ENCODE measurements around the gene GIT2.

DNA sequence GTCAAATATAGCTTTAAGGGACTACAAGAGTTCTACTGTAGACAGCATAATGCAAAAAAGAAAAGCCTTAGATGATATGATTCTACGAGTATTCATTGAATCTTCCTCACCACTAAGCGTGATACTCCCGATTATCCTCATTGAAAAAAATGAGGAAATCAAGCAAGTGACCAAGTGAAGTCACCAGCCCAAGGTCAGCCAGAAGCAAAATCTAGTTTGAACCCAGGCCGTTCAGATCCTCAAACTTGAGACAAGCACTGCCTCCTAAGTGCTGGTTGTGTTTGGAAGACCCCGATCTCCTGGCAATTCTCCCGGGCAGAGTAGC is 845 bp downstream of the GIT2 start:
- TF ChIP-seq CTCF (IDR thresholded peaks at IDR 0.05; ENCODE audit: low read length) (no peak), EZH2 (optimal IDR thresholded peaks at IDR 0.05; ENCODE audit: low read depth, low read length) (no peak)

All from MM.1S (cell line).